Esophagus muscularis mucosa (tissue), 4 donors: ENCODE results near the gene CITED4.

ENCODE experiments used
- CTCF ChIP-seq, 3 experiments: fragments of 200-600 bp in 2 of 3; fragments of 450-650 bp in 1 of 3; sonication (generic) in 2 of 3; IDR thresholded peaks; one replicate each; pipeline ENCODE4 v1.5.1; 2017 to 2019; ENCODE audit warnings: antibody characterized with exemption in 3 of 3, mild to moderate bottlenecking in 2 of 3, moderate library complexity in 1 of 3
- EP300 ChIP-seq: sonication (generic); formaldehyde crosslinking; IDR thresholded peaks from one replicate; pipeline ENCODE4 v1.6.1; 2017; ENCODE audit warnings: antibody characterized with exemption
- POLR2A ChIP-seq: fragments of 450-650 bp; IDR thresholded peaks from one replicate; pipeline ENCODE4 v1.6.1; 2017; ENCODE audit warnings: antibody characterized with exemption, moderate library complexity, mild to moderate bottlenecking, low read depth
- POLR2AphosphoS5 ChIP-seq, 2 donors: sonication (generic); formaldehyde crosslinking; IDR thresholded peaks; one replicate each; pipeline ENCODE4 v1.6.1; 2017; ENCODE audit warnings: antibody characterized with exemption in 2 of 2

- TF ChIP-seq POLR2A (no peak), CTCF (IDR thresholded peaks at IDR 0.05) (no peak), POLR2AphosphoS5 (IDR thresholded peaks at IDR 0.05) (no peak), EP300 (no peak)
Observed at GRCh38 chr1:40903106-40903505, 40.9 kb upstream of the CITED4 start.
